HEK293 (cell line): ENCODE data around the gene ABR.

Experiments used
- CTCF ChIA-PET: fragments of 350-600 bp; formaldehyde crosslinking; extraction: SDS; loops from one replicate; lab custom pipeline; 2021; ENCODE audit warnings: antibody characterized with exemption; lab: Yijun Ruan, JAX
- POLR2A ChIA-PET: fragments of 300-600 bp; formaldehyde crosslinking; extraction: SDS; loops from one replicate; lab custom pipeline; 2020; ENCODE audit warnings: antibody characterized with exemption, inconsistent platforms; lab: Yijun Ruan, JAX
- H3K27ac ChIP-seq: fragments of 200-500 bp; sonication (Bioruptor generic); 2 replicates; pipeline ENCODE4 v1.5.1; 2014; ENCODE audit warnings: low read depth, low read length, control low read depth, inconsistent platforms; ENCODE audit errors: extremely low read depth
- H3K36me3 ChIP-seq, 2 experiments: fragments of 200-500 bp in 1 of 2; sonication (Bioruptor generic) in 1 of 2; 1 replicate in 1 of 2; 2 replicates in 1 of 2; pipeline ENCODE4 v1.5.1; 2014 to 2017; ENCODE audit warnings: inconsistent platforms in 2 of 2, low read length in 2 of 2; ENCODE audit not compliant: control insufficient read depth in 2 of 2, insufficient read depth in 1 of 2
- H3K4me1 ChIP-seq: fragments of 200-500 bp; sonication (Bioruptor generic); 2 replicates; pipeline ENCODE4 v1.5.1; 2014; ENCODE audit warnings: mild to moderate bottlenecking, low read length, inconsistent platforms; ENCODE audit not compliant: control insufficient read depth, insufficient read depth
- H3K4me3 ChIP-seq: 2 replicates; pipeline ENCODE4 v1.5.1; 2011; ENCODE audit warnings: low read depth, mild to moderate bottlenecking, control low read depth, low read length, moderate library complexity
- H3K9me3 ChIP-seq: fragments of 200-500 bp; sonication (Bioruptor generic); 2 replicates; pipeline ENCODE4 v1.5.1; 2014; ENCODE audit warnings: low read depth, low read length, inconsistent platforms; ENCODE audit not compliant: control insufficient read depth, insufficient read depth
- HOXC10 ChIP-seq: sonication (generic); formaldehyde crosslinking; IDR thresholded peaks from 2 replicates; pipeline ENCODE4 v1.8.1; 2023; ENCODE audit warnings: mild to moderate bottlenecking, missing genetic modification reagents
- KLF1 ChIP-seq: fragments of 450-650 bp; formaldehyde crosslinking; IDR thresholded peaks from 2 replicates; pipeline ENCODE4 v1.5.1; 2016; ENCODE audit warnings: missing biosample characterization, missing genetic modification characterization
- KLF9 ChIP-seq: fragments of 450-650 bp; formaldehyde crosslinking; IDR thresholded peaks from 2 replicates; pipeline ENCODE4 v1.5.1; 2016; ENCODE audit warnings: missing biosample characterization, missing genetic modification characterization, low read depth
- SALL2 ChIP-seq: fragments of 450-650 bp; formaldehyde crosslinking; IDR thresholded peaks from 2 replicates; pipeline ENCODE4 v1.5.0; 2017; ENCODE audit warnings: missing biosample characterization, mild to moderate bottlenecking, missing genetic modification characterization, borderline replicate concordance
- SP3 ChIP-seq: fragments of 450-650 bp; formaldehyde crosslinking; IDR thresholded peaks from 2 replicates; pipeline ENCODE4 v1.5.1; 2016; ENCODE audit warnings: missing biosample characterization, missing genetic modification characterization
- ZBTB48 ChIP-seq: fragments of 450-650 bp; formaldehyde crosslinking; IDR thresholded peaks from 2 replicates; pipeline ENCODE4 v1.5.1; 2016; ENCODE audit warnings: missing biosample characterization, missing genetic modification characterization
- ZBTB7A ChIP-seq: fragments of 450-650 bp; formaldehyde crosslinking; IDR thresholded peaks from 2 replicates; pipeline ENCODE4 v1.5.1; 2016; ENCODE audit warnings: low read depth, missing biosample characterization, missing genetic modification characterization
- ZFHX2 ChIP-seq: fragments of 450-650 bp; formaldehyde crosslinking; conservative IDR thresholded peaks from 2 replicates; pipeline ENCODE4 v1.5.1; 2016; ENCODE audit warnings: missing biosample characterization, missing genetic modification characterization
- ZNF169 ChIP-seq: fragments of 450-650 bp; formaldehyde crosslinking; IDR thresholded peaks from 2 replicates; pipeline ENCODE4 v1.5.1; 2016; ENCODE audit warnings: missing biosample characterization, missing genetic modification characterization
- ZNF184 ChIP-seq: fragments of 450-650 bp; IDR thresholded peaks from 2 replicates; pipeline ENCODE4 v1.5.1; 2018; ENCODE audit warnings: missing biosample characterization, mild to moderate bottlenecking, missing genetic modification characterization
- ZNF2 ChIP-seq: fragments of 450-650 bp; formaldehyde crosslinking; IDR thresholded peaks from 2 replicates; pipeline ENCODE4 v1.5.1; 2016; ENCODE audit warnings: missing biosample characterization, missing genetic modification characterization
- ZNF335 ChIP-seq: fragments of 450-650 bp; formaldehyde crosslinking; conservative IDR thresholded peaks from 2 replicates; pipeline ENCODE4 v1.5.1; 2016; ENCODE audit warnings: missing biosample characterization, missing genetic modification characterization
- ZNF426 ChIP-seq: fragments of 450-650 bp; formaldehyde crosslinking; IDR thresholded peaks from 2 replicates; pipeline ENCODE4 v1.5.1; 2017; ENCODE audit warnings: missing biosample characterization, missing genetic modification characterization, mild to moderate bottlenecking, inconsistent platforms, moderate library complexity
- ZNF473 ChIP-seq: fragments of 450-650 bp; formaldehyde crosslinking; IDR thresholded peaks from 2 replicates; pipeline ENCODE4 v1.5.1; 2017; ENCODE audit warnings: missing biosample characterization, missing genetic modification characterization
- ZNF600 ChIP-seq: fragments of 450-650 bp; formaldehyde crosslinking; IDR thresholded peaks from 2 replicates; pipeline ENCODE4 v1.5.1; 2016; ENCODE audit warnings: missing biosample characterization, missing genetic modification characterization
- ZNF791 ChIP-seq: fragments of 450-650 bp; formaldehyde crosslinking; IDR thresholded peaks from 2 replicates; pipeline ENCODE4 v1.5.1; 2016; ENCODE audit warnings: missing biosample characterization, missing genetic modification characterization
- TF ChIP-seq, protein P1 (sequence below): fragments of 450-650 bp; formaldehyde crosslinking; IDR thresholded peaks from 2 replicates; pipeline ENCODE4 v1.5.1; 2017; ENCODE audit warnings: missing biosample characterization, mild to moderate bottlenecking, missing genetic modification characterization, moderate library complexity
- TF ChIP-seq, protein P2 (sequence below): fragments of 450-650 bp; formaldehyde crosslinking; IDR thresholded peaks from 2 replicates; pipeline ENCODE4 v1.5.1; 2016; ENCODE audit warnings: missing biosample characterization, missing genetic modification characterization
- TF ChIP-seq, protein P3 (sequence below): fragments of 450-650 bp; formaldehyde crosslinking; IDR thresholded peaks from 2 replicates; pipeline ENCODE4 v1.5.1; 2017; ENCODE audit warnings: missing biosample characterization, missing genetic modification characterization
- TF ChIP-seq, protein P4 (sequence below): fragments of 450-650 bp; formaldehyde crosslinking; conservative IDR thresholded peaks from 2 replicates; pipeline ENCODE4 v1.5.1; 2016; ENCODE audit warnings: low read depth, missing biosample characterization, missing genetic modification characterization

The ABR gene

DNA sequence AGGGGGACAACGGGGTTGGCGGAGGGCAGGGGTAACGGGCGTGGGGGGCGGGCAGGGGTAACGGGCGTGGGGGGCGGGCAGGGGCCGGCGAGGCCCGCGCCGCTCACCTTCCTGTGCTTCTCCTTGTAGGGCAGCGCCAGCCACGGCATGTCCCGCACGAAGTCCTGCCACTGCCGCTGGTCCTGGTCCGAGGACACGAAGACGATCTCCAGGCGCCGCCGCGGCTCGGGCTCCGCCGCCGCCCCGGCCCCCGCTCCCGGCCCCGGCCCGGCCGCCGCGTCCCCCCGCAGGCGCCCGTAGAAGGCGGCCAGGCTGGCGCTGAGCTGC is 200.6 kb downstream of the ABR start:
- peaks cover 9% of the 10 kb centered on the region; the same call in 1 of the 2 replicates for H3K4me1 ChIP-seq
- no peak for TF ChIP-seq ZNF2 (tag by site-specific recombination)
- peak; percentile 26; the same call in 1 of the 2 replicates for TF ChIP-seq HOXC10 (CRISPR knock-in tag)
- TF ChIP-seq SALL2: no peak
- no peak for TF ChIP-seq ZNF184
- TF ChIP-seq ZNF426 (tag by site-specific recombination): no peak
- no peak for TF ChIP-seq ZNF473 (tag by site-specific recombination)
- CTCF ChIA-PET: interaction anchor here (0.5 to 5.2 kb wide), 12 partner anchors 11 to 567 kb away, joined by 3 to 173 read pairs (median 7); partner anchors contain the start of genes GEMIN4, GLOD4, MRM3 and TIMM22
- H3K27ac ChIP-seq: peak overlapping the region; percentile 76; the same call in 1 of the 2 replicates
- H3K9me3 ChIP-seq: no peaks in the 10 kb centered on the region
- POLR2A ChIA-PET: interaction anchor here (0.6 to 3.4 kb wide), 20 partner anchors 9 to 1111 kb away, joined by 3 to 33 read pairs (median 8); partner anchors contain the start of genes GLOD4, MRM3, TIMM22 and VPS53
- H3K4me3 ChIP-seq: peak overlapping the region; percentile 85
- H3K36me3 ChIP-seq: no peaks in the 10 kb centered on the region

DNA sequence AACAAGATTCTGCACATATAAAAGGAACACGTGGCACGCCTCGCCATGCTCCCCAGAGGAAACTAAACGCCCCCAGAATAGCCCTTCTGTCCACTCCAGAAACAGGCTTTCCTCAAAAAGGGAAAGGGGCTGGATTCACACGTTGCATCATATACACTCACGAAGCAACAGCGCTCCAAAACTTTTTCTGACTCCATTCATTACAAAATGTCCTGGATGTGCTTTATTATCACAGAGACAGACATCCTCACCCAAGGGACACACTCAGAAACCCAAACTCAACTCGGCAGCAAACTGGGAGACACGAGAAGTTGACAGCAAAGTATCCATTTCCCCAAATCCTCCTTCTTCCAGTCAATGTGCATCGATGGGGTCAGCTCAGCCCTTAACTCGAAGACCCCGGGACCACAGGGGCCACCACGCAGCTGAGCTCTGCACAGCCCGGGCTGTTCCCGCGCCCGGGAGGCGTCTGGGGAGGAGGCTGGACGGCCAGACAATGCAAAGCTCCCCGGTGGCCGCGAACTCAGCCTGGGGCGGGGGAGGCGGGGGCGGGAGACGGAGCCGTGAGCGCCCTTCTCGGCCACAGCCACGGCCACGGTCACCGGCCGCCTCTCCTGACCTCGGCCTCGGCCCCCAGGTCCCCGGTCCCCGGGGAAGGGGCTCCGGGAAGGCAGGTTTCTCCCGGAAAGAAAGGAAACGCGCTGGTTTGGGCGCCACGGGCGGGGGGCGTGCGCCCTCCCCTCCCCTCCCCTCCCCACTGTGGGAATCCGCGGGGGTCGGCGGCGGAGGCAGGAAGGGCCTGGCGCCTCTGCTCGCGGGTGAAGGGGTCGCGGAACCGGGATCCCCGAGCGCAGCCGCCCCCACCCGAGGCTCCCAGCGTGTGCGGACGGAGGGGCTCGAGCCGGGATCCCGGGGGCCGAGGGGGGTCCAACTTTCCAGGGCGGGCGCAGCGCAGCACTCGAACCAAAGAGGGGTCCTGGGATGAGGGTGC is 201.4 kb downstream of the ABR start:
- H3K4me3 ChIP-seq: peak overlapping the region; percentile 85
- no peaks in the 10 kb centered on the region for H3K9me3 ChIP-seq
- POLR2A ChIA-PET: interaction anchor here (0.5 to 3.4 kb wide), 15 partner anchors 8 to 265 kb away, joined by 3 to 28 read pairs (median 6); partner anchors contain the start of genes GLOD4, MRM3, TIMM22 and VPS53
- H3K36me3 ChIP-seq: no peaks in the 10 kb centered on the region
- H3K4me1 ChIP-seq: peaks cover 9% of the 10 kb centered on the region; the same call in 1 of the 2 replicates
- H3K27ac ChIP-seq: peak overlapping the region; percentile 71; the same call in 1 of the 2 replicates
- CTCF ChIA-PET: interaction anchor here (0.7 to 5.2 kb wide), 6 partner anchors 12 to 226 kb away, joined by 3 to 173 read pairs (median 3); partner anchors contain the start of gene GEMIN4
- TF ChIP-seq KLF1 (peak; percentile 56), ZBTB7A (tag by site-specific recombination) (peak; percentile 66; the same call in 1 of the 2 replicates), ZNF791 (tag by site-specific recombination) (no peak), HOXC10 (CRISPR knock-in tag) (0 out of 2 replicates have a peak, but pooled peaks have one; percentile 29), ZFHX2 (tag by site-specific recombination) (peak; percentile 84), ZNF600 (tag by site-specific recombination) (peak; percentile 63), ZNF335 (tag by site-specific recombination) (peak; percentile 88), ZNF169 (no peak), SP3 (tag by site-specific recombination) (0 out of 2 replicates have a peak, but pooled peaks have one; percentile 47), KLF9 (tag by site-specific recombination) (peak; percentile 73), ZBTB48 (tag by site-specific recombination) (peak; percentile 31; the same call in 1 of the 2 replicates)
- TF ChIP-seq, protein P1, sequence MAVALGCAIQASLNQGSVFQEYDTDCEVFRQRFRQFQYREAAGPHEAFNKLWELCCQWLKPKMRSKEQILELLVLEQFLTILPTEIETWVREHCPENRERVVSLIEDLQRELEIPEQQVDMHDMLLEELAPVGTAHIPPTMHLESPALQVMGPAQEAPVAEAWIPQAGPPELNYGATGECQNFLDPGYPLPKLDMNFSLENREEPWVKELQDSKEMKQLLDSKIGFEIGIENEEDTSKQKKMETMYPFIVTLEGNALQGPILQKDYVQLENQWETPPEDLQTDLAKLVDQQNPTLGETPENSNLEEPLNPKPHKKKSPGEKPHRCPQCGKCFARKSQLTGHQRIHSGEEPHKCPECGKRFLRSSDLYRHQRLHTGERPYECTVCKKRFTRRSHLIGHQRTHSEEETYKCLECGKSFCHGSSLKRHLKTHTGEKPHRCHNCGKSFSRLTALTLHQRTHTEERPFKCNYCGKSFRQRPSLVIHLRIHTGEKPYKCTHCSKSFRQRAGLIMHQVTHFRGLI (tag by site-specific recombination): 0 out of 2 replicates have a peak, but pooled peaks have one; percentile 10
- TF ChIP-seq, protein P2, sequence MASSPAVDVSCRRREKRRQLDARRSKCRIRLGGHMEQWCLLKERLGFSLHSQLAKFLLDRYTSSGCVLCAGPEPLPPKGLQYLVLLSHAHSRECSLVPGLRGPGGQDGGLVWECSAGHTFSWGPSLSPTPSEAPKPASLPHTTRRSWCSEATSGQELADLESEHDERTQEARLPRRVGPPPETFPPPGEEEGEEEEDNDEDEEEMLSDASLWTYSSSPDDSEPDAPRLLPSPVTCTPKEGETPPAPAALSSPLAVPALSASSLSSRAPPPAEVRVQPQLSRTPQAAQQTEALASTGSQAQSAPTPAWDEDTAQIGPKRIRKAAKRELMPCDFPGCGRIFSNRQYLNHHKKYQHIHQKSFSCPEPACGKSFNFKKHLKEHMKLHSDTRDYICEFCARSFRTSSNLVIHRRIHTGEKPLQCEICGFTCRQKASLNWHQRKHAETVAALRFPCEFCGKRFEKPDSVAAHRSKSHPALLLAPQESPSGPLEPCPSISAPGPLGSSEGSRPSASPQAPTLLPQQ (tag by site-specific recombination): peak; percentile 42; the same call in 1 of the 2 replicates
- TF ChIP-seq, protein P3, sequence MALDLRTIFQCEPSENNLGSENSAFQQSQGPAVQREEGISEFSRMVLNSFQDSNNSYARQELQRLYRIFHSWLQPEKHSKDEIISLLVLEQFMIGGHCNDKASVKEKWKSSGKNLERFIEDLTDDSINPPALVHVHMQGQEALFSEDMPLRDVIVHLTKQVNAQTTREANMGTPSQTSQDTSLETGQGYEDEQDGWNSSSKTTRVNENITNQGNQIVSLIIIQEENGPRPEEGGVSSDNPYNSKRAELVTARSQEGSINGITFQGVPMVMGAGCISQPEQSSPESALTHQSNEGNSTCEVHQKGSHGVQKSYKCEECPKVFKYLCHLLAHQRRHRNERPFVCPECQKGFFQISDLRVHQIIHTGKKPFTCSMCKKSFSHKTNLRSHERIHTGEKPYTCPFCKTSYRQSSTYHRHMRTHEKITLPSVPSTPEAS: peak; percentile 8; the same call in 1 of the 2 replicates
- TF ChIP-seq, protein P4, sequence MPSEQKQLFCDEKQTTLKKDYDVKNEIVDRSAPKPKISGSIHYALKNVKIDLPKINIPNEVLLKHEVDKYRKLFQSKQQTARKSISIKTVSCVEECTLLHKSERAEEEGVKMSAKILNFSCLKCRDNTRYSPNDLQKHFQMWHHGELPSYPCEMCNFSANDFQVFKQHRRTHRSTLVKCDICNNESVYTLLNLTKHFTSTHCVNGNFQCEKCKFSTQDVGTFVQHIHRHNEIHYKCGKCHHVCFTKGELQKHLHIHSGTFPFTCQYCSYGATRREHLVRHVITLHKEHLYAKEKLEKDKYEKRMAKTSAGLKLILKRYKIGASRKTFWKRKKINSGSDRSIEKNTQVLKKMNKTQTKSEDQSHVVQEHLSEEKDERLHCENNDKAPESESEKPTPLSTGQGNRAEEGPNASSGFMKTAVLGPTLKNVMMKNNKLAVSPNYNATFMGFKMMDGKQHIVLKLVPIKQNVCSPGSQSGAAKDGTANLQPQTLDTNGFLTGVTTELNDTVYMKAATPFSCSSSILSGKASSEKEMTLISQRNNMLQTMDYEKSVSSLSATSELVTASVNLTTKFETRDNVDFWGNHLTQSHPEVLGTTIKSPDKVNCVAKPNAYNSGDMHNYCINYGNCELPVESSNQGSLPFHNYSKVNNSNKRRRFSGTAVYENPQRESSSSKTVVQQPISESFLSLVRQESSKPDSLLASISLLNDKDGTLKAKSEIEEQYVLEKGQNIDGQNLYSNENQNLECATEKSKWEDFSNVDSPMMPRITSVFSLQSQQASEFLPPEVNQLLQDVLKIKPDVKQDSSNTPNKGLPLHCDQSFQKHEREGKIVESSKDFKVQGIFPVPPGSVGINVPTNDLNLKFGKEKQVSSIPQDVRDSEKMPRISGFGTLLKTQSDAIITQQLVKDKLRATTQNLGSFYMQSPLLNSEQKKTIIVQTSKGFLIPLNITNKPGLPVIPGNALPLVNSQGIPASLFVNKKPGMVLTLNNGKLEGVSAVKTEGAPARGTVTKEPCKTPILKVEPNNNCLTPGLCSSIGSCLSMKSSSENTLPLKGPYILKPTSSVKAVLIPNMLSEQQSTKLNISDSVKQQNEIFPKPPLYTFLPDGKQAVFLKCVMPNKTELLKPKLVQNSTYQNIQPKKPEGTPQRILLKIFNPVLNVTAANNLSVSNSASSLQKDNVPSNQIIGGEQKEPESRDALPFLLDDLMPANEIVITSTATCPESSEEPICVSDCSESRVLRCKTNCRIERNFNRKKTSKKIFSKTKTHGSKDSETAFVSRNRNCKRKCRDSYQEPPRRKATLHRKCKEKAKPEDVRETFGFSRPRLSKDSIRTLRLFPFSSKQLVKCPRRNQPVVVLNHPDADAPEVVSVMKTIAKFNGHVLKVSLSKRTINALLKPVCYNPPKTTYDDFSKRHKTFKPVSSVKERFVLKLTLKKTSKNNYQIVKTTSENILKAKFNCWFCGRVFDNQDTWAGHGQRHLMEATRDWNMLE: peak; percentile 10; the same call in 1 of the 2 replicates
